ENCODE measurements around the gene CAB39L. TPM values are rescaled to one million over a fixed set of nuclear protein-coding genes. Genes with fewer than 3 reads are reported as not detected.

CAB39L gene
- total RNA-seq, 1 donor from 2014 or later: 8.8 TPM

DNA sequence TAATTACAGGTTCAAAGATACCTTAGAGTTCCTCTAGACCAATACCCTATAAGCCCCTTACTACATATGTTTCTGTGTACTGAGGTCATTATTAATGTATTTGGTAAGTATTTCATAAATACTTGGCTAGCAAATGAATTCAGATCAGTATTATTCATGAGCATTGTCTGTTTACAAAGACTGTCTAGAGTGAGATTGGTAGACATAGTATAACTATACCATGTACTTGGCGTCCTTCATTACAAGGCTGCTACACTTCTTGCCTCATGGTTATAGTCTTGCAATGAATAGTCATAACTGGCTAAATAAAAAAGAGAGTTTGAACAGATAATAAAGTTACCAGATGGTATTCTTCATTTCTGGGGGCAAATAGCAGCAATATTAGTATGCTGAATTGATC lies 12.3 kb upstream of the CAB39L start:
- TF ChIP-seq CTCF (IDR thresholded peaks at IDR 0.05; ENCODE audit: unreplicated experiment): no peak
- no peaks in the 10 kb centered on the region for H3K4me1 Mint-ChIP-seq (ENCODE audit: low read depth)
- H3K4me3 Mint-ChIP-seq (ENCODE audit: low read depth): no peak overlapping the region
- no peaks in the 10 kb centered on the region for H3K27me3 Mint-ChIP-seq
- no peak overlapping the region for H3K27ac Mint-ChIP-seq
- no peaks in the 10 kb centered on the region for H3K9me3 Mint-ChIP-seq (ENCODE audit: low read depth)
- peaks cover 3% of the 10 kb centered on the region for H3K36me3 Mint-ChIP-seq (ENCODE audit: insufficient read depth)
- no peak for DNase-seq (ENCODE audit: low spot score, unreplicated experiment)

DNA sequence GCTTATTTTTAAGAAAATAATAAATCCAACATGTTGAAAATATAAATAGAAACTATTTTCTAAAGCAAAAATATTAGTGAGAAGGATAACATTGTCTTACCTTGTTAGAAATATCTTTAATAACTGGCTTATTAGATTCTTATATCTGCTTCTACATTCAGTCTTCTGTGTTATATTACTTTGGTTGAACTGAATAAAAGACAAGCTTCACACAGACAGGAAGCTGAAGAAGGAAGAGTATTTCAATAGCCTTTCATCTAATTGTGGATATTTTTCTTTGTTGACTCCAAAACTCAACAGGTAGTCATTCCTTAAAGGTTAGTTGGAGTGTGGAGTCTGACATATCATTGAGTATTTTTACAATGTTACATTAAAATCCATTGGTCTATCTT lies 11.1 kb upstream of the CAB39L start:
- Mint-ChIP-seq H3K4me1 (ENCODE audit: low read depth) (no peaks in the 10 kb centered on the region), H3K9me3 (ENCODE audit: low read depth) (no peaks in the 10 kb centered on the region), H3K4me3 (ENCODE audit: low read depth) (no peak overlapping the region), H3K27me3 (no peaks in the 10 kb centered on the region), H3K27ac (no peak overlapping the region), H3K36me3 (ENCODE audit: insufficient read depth) (peaks cover 1% of the 10 kb centered on the region)
- no peak for TF ChIP-seq CTCF (IDR thresholded peaks at IDR 0.05; ENCODE audit: unreplicated experiment)
- DNase-seq (ENCODE audit: low spot score, unreplicated experiment): no peak

GRCh38 chr13:49454388-49455006 lies 10.6 kb upstream of the CAB39L start:
- no peak for DNase-seq (ENCODE audit: low spot score, unreplicated experiment)
- Mint-ChIP-seq H3K9me3 (ENCODE audit: low read depth) (no peaks in the 10 kb centered on the region), H3K36me3 (ENCODE audit: insufficient read depth) (peaks cover 1% of the 10 kb centered on the region), H3K27me3 (no peaks in the 10 kb centered on the region), H3K4me3 (ENCODE audit: low read depth) (no peak overlapping the region), H3K4me1 (ENCODE audit: low read depth) (no peaks in the 10 kb centered on the region), H3K27ac (no peak overlapping the region)
- TF ChIP-seq CTCF (IDR thresholded peaks at IDR 0.05; ENCODE audit: unreplicated experiment): no peak

DNA sequence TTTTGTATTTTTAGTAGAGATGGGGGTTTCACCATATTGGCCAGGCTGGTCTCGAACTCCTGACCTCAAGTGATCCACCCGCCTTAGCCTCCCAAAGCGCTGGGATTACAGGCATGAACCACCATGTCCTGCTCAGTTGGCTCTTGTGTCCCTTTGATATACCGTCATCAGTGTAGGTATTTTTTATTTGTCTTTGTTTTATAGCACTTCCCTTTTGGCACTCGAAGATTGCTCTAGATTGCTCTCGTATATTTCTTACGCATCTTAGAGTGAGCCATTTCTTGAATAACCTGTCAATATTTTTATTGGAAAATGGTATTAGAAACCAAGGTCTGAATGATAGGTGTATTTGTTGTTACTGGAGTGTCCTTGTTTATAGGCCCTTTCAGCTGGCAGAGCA lies 9.6 kb upstream of the CAB39L start:
- Mint-ChIP-seq H3K27ac (no peak overlapping the region), H3K9me3 (ENCODE audit: low read depth) (no peaks in the 10 kb centered on the region), H3K36me3 (ENCODE audit: insufficient read depth) (peaks cover 1% of the 10 kb centered on the region)

DNA sequence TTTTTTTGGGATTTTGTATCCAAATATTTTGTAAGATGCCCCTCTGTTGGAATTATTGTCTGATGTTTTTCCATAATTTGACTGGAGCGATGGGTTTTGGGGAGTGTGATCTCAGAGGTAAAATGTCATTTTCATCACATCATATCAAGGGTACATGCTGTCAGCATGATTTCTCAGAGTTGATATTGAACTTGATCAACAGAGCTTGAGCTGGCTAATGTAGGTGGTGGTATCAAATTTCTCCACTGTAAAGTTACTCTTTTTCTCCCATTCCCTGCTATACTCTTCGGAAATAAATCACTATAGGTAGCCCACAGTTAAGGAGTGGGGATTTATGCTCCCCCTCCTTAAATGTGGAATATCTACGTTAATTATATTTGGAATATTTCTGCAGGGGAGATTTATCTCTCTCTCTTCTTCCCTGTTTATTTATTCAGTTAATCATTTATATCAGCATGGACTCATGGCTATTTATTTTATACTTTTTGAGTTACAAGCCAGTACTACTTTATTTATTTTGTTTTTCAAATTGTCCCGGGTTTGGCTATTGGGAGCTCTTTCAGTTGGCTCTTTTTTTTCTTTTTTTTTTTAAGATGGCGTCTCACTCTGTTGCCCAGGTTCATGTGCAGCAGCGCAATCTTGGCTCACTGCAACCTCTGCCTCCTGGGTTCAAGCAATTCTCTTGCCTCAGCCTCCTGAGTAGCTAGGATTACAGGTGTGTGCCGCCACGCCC lies 9.0 kb upstream of the CAB39L start:
- H3K4me3 Mint-ChIP-seq (ENCODE audit: low read depth): no peak overlapping the region
- H3K27me3 Mint-ChIP-seq: no peaks in the 10 kb centered on the region
- no peaks in the 10 kb centered on the region for H3K4me1 Mint-ChIP-seq (ENCODE audit: low read depth)
- DNase-seq (ENCODE audit: low spot score, unreplicated experiment): no peak
- TF ChIP-seq CTCF (IDR thresholded peaks at IDR 0.05; ENCODE audit: unreplicated experiment): no peak
- H3K9me3 Mint-ChIP-seq (ENCODE audit: low read depth): no peaks in the 10 kb centered on the region
- no peak overlapping the region for H3K27ac Mint-ChIP-seq
- no peaks in the 10 kb centered on the region for H3K36me3 Mint-ChIP-seq (ENCODE audit: insufficient read depth)

More for the DNA sequence above, 9.6 kb upstream of the CAB39L start:
- Mint-ChIP-seq H3K4me1 (ENCODE audit: low read depth) (no peaks in the 10 kb centered on the region), H3K4me3 (ENCODE audit: low read depth) (no peak overlapping the region), H3K27me3 (no peaks in the 10 kb centered on the region)
- no peak for TF ChIP-seq CTCF (IDR thresholded peaks at IDR 0.05; ENCODE audit: unreplicated experiment)
- no peak for DNase-seq (ENCODE audit: low spot score, unreplicated experiment)

Data from progenitor cell of endocrine pancreas (in vitro differentiated cells).